Natural killer cell (primary cell): ENCODE measurements around the gene SELENOO. TPM values are rescaled to one million over a fixed set of nuclear protein-coding genes. Genes with fewer than 3 reads are reported as not detected.

Experiments used
- ATAC-seq, 3 donors: fragments of 150-1000 bp in 2 of 3; fragments of 200-7000 bp in 1 of 3; cut with Tn5 transposase; 1 replicate in 1 of 3; 2 replicates in 2 of 3; pipeline ENCODE4 v1.10.0; 2021; ENCODE audit warnings: mild to moderate bottlenecking in 2 of 3, moderate library complexity in 2 of 3
- DNase-seq, 2 donors: peaks; one replicate each; pipeline versions ENCODE4 v3.0.0 to v3.0.0-alpha.2; 2013 to 2021; ENCODE audit warnings: mixed read lengths in 1 of 2
- H3K27ac ChIP-seq: one replicate; pipeline ENCODE4 v1.5.1; 2013; ENCODE audit warnings: mild to moderate bottlenecking, low read length
- H3K27me3 ChIP-seq: one replicate; pipeline ENCODE4 v1.6.1; 2013; ENCODE audit warnings: low read length; ENCODE audit not compliant: control insufficient read depth, insufficient read depth
- H3K36me3 ChIP-seq: one replicate; pipeline ENCODE4 v1.6.1; 2013; ENCODE audit warnings: low read length; ENCODE audit not compliant: control insufficient read depth, insufficient read depth
- H3K4me1 ChIP-seq: one replicate; pipeline ENCODE4 v1.6.1; 2013; ENCODE audit warnings: low read length; ENCODE audit not compliant: control insufficient read depth, insufficient read depth
- H3K4me3 ChIP-seq: one replicate; pipeline ENCODE4 v1.5.1; 2013; ENCODE audit warnings: low read length
- H3K9me3 ChIP-seq: one replicate; pipeline ENCODE4 v1.6.1; 2013; ENCODE audit warnings: low read length; ENCODE audit not compliant: control insufficient read depth, insufficient read depth
- H3K27ac Mint-ChIP-seq, 2 donors: one replicate each; pipeline ENCODE4 v1.8.0; 2022; ENCODE audit warnings: mild to moderate bottlenecking in 2 of 2, mixed read lengths in 2 of 2, moderate library complexity in 1 of 2
- H3K27me3 Mint-ChIP-seq, 2 donors: one replicate each; pipeline ENCODE4 v1.8.0; 2022; ENCODE audit warnings: low read depth in 2 of 2, mixed read lengths in 2 of 2
- H3K36me3 Mint-ChIP-seq: one replicate; pipeline ENCODE4 v1.8.0; 2022; ENCODE audit warnings: mixed read lengths
- H3K4me1 Mint-ChIP-seq, 2 donors: one replicate each; pipeline ENCODE4 v1.8.0; 2022; ENCODE audit warnings: mixed read lengths in 2 of 2
- H3K4me3 Mint-ChIP-seq: one replicate; pipeline ENCODE4 v1.8.0; 2022; ENCODE audit warnings: mild to moderate bottlenecking, moderate library complexity, mixed read lengths
- H3K9me3 Mint-ChIP-seq, 2 donors: one replicate each; pipeline ENCODE4 v1.8.0; 2022; ENCODE audit warnings: mixed read lengths in 2 of 2
- WGBS: methylation state at CpG from one replicate; pipeline ENCODE4 v1.1.7; 2013; ENCODE audit warnings: missing lambda C conversion rate; ENCODE audit not compliant: insufficient coverage; 5-methylcytosine and 5-hydroxymethylcytosine counted together
- intact Hi-C: fragments of 100-400 bp; cut with micrococcal nuclease; formaldehyde crosslinking; loops from one replicate; pipeline ENCODE4 v1.14.2; 2022
- total RNA-seq, 4 donors: library from RNA; stranded (reverse); fragments of 120-200 nt in 1 of 4; gene quantifications; one replicate each; pipeline versions ENCODE4 v1.2.3 to v1.2.4, GENCODE V29; 2013 to 2022
- TF ChIP-seq, protein P1 (sequence below): fragments of 200-600 bp; IDR thresholded peaks from one replicate; pipeline ENCODE4 v1.8.0; 2022; ENCODE audit warnings: antibody characterized with exemption

Gene SELENOO
- total RNA-seq, 3 donors from 2014 or later (not counting 1 experiment from before 2014, with no cell fraction given), result 37.3 to 45.2 (median 37.6) TPM

DNA sequence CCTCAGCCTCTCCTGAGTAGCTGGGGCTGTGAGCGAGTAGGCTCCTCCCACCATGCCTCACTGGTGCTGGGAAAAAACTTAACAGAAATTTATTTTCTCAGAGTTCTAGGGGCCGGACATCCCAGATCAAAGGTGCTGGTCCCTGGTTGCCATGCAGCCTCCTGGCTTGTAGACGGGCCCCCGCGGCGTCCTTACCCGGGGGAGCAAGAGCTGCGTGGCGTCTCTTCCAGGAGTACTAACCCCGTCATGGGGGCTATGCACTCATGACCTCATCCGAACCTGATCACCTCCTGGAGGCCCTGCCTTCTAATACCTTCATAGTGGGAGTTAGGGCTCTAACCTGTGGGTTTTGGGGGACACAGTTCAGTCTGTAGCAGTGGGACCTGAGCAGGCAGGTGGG is 12.5 kb upstream of the SELENOO start:
- Mint-ChIP-seq H3K36me3 (no peaks in the 10 kb centered on the region), H3K27ac (peak overlapping the region; percentile 90 to 91), H3K4me3 (peak overlapping the region; percentile 40), H3K4me1 (peaks cover 40 to 62% of the 10 kb centered on the region in 2 donors), H3K9me3 (no peaks in the 10 kb centered on the region), H3K27me3 (peaks cover 0 to 2% of the 10 kb centered on the region in 2 donors)
- WGBS, result 96% methylated on average over 11 of the region's 11 CpGs
- H3K9me3 ChIP-seq, result no peaks in the 10 kb centered on the region
- peaks cover 90% of the 10 kb centered on the region for H3K4me1 ChIP-seq
- DNase-seq (no peak), ATAC-seq (no peak)
- H3K27me3 ChIP-seq, result no peaks in the 10 kb centered on the region
- intact Hi-C loops, result no loop called here
- H3K27ac ChIP-seq, result peak overlapping the region; percentile 98
- TF ChIP-seq, protein P1, sequence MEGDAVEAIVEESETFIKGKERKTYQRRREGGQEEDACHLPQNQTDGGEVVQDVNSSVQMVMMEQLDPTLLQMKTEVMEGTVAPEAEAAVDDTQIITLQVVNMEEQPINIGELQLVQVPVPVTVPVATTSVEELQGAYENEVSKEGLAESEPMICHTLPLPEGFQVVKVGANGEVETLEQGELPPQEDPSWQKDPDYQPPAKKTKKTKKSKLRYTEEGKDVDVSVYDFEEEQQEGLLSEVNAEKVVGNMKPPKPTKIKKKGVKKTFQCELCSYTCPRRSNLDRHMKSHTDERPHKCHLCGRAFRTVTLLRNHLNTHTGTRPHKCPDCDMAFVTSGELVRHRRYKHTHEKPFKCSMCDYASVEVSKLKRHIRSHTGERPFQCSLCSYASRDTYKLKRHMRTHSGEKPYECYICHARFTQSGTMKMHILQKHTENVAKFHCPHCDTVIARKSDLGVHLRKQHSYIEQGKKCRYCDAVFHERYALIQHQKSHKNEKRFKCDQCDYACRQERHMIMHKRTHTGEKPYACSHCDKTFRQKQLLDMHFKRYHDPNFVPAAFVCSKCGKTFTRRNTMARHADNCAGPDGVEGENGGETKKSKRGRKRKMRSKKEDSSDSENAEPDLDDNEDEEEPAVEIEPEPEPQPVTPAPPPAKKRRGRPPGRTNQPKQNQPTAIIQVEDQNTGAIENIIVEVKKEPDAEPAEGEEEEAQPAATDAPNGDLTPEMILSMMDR, result no peak
- H3K4me3 ChIP-seq, result no peak overlapping the region
- no peaks in the 10 kb centered on the region for H3K36me3 ChIP-seq

DNA sequence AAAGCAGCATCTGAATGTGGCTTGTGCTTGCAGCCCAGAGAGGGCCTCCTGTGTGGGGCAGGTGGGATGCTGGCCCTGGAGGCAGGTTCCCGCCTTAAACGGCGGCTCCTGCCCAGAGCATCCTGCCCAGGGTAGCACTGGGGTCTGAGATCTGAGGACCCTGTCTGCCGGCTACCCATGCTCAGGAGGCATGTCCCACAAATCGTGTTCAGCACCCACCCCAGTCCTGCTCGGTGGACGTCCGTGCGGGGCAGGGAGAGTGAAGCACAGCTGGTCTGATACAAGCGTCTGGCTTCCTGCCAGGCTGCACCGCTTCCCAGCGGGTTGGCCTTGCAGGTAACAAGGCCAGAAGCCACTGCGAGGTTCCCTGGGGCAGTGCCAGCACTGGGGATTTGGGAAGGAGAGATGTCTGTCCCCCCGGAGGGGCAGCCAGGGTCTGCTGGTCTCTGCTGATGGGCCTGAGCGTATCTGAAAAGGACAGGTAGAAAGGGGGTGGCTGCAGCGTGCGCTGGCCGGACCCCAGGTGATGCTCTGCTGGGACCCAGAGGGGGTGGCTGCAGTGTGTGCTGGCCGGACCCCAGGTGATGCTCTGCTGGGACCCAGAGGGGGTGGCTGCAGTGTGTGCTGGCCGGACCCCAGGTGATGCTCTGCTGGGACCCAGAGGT is 11.5 kb upstream of the SELENOO start:
- no peak for DNase-seq
- Histone ChIP-seq H3K36me3 (peaks cover 10% of the 10 kb centered on the region), H3K4me3 (no peak overlapping the region), H3K4me1 (peaks cover 89% of the 10 kb centered on the region), H3K9me3 (no peaks in the 10 kb centered on the region), H3K27me3 (no peaks in the 10 kb centered on the region), H3K27ac (peak overlapping the region; percentile 98)
- 71% methylated on average over 20 of the region's 20 CpGs for WGBS
- no peaks in the 10 kb centered on the region for H3K9me3 Mint-ChIP-seq
- TF ChIP-seq, protein P1, result no peak
- no peaks in the 10 kb centered on the region for H3K27me3 Mint-ChIP-seq
- intact Hi-C loops, result no loop called here
- ATAC-seq, result no peak
- no peaks in the 10 kb centered on the region for H3K36me3 Mint-ChIP-seq
- H3K27ac Mint-ChIP-seq, result peak overlapping the region; percentile 94 to 99
- H3K4me3 Mint-ChIP-seq, result peak overlapping the region; percentile 96
- H3K4me1 Mint-ChIP-seq, result peaks cover 40 to 58% of the 10 kb centered on the region in 2 donors

DNA sequence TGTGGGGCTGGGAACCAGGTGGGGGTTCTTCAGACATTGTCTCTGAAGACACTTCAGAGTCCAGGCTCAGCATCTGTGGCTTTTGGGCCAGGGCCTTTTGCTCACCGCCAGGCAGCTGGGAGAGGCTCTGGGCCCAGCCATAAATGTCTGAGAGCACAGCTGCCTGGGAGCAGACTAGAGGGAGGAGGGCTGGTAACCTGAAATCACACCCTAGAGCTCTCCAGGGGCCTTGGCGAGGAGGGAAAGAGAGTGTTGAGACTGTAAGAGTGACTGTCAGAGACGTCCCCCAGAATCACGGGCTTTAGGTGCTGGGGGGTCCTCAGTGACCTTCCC is 11.0 kb upstream of the SELENOO start:
- TF ChIP-seq, protein P1, result no peak
- Histone ChIP-seq H3K4me1 (peaks cover 85% of the 10 kb centered on the region), H3K36me3 (peaks cover 15% of the 10 kb centered on the region), H3K9me3 (no peaks in the 10 kb centered on the region), H3K27ac (peak overlapping the region; percentile 98), H3K4me3 (peak overlapping the region; percentile 72), H3K27me3 (no peaks in the 10 kb centered on the region)
- H3K4me1 Mint-ChIP-seq, result peaks cover 40 to 54% of the 10 kb centered on the region in 2 donors
- no peaks in the 10 kb centered on the region for H3K9me3 Mint-ChIP-seq
- peak overlapping the region; percentile 96 for H3K4me3 Mint-ChIP-seq
- ATAC-seq (no peak), DNase-seq (no peak)
- peak overlapping the region; percentile 94 to 99 for H3K27ac Mint-ChIP-seq
- intact Hi-C loops, result loop anchor here (1.0 to 5.0 kb wide), 2 partner anchors 10 to 43 kb away; no protein-coding TSS in a partner anchor
- 4% methylated on average over 4 of the region's 4 CpGs for WGBS
- no peaks in the 10 kb centered on the region for H3K36me3 Mint-ChIP-seq
- H3K27me3 Mint-ChIP-seq, result no peaks in the 10 kb centered on the region
